BLaER1 treated with 17β-estradiol and CSF1 and Interleukin-3, amounts not matched to agents 10 nM and 100 nM (cell line): ENCODE results near the gene IRF3.
"Not testable (repeated sequence)": the region's sequence is repeated elsewhere in the genome, so short reads cannot be mapped to it uniquely, and the experiment has no call there.

ENCODE experiments used
- H3K27ac ChIP-seq, 11 experiments: shearing (Covaris generic); formaldehyde crosslinking; 2 replicates each; pipeline ENCODE4 v1.8.1; 2022
- H3K27me3 ChIP-seq, 11 experiments: shearing (Covaris generic); formaldehyde crosslinking; 2 replicates each; pipeline ENCODE4 v1.8.1; 2022
- H3K36me3 ChIP-seq, 11 experiments: shearing (Covaris generic); formaldehyde crosslinking; 2 replicates each; pipeline ENCODE4 v1.8.1; 2022
- H3K4me1 ChIP-seq, 10 experiments: shearing (Covaris generic); formaldehyde crosslinking; 2 replicates each; pipeline ENCODE4 v1.8.1; 2022
- H3K4me2 ChIP-seq, 11 experiments: shearing (Covaris generic); formaldehyde crosslinking; 2 replicates each; pipeline ENCODE4 v1.8.1; 2022
- H3K4me3 ChIP-seq, 10 experiments: shearing (Covaris generic); formaldehyde crosslinking; 2 replicates each; pipeline ENCODE4 v1.8.1; 2022
- H3K9ac ChIP-seq, 11 experiments: shearing (Covaris generic); formaldehyde crosslinking; 2 replicates each; pipeline ENCODE4 v1.8.1; 2022
- H3K9me3 ChIP-seq, 11 experiments: shearing (Covaris generic); formaldehyde crosslinking; replicated peaks in 1 of 11; 2 replicates each; pipeline ENCODE4 v1.8.1; 2022
- H4K20me1 ChIP-seq, 11 experiments: shearing (Covaris generic); formaldehyde crosslinking; 2 replicates each; pipeline ENCODE4 v1.8.1; 2022
- Cebpa-rat ChIP-seq, 11 experiments: shearing (Covaris generic); IDR thresholded peaks; 2 replicates each; pipeline ENCODE4 v1.8.1; 2022

Gene IRF3

DNA sequence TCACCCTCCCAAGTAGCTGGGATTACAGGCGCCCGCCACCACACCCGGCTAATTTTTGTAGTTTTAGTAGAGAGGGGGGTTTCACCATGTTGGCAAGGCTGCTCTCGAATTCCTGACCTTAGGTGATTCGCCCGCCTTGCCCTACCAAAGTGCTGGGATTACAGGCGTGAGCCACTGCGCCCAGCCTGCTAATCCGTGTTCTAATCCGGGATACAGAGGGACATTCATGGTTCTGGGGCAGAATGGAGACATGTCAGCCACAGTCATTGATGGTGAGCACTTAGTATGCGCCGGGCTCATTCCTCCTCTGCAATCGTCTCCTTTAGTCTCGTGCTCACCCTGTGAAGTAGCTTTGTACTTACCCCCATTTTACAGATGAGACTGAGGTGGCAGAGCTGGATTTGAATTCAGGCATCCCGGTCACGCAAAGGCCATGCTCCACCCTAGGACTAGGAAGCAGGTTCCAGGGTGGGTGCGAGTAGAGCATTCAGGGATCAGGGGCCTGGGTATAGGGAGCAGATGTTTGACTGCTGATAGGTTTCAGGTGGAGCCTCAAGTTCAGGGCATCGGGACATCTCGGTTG lies 34.0 kb downstream of the IRF3 start:
- no peak overlapping the region for H3K27ac ChIP-seq
- H3K9me3 ChIP-seq, result no peaks in the 10 kb centered on the region
- H3K27me3 ChIP-seq, result no peaks in the 10 kb centered on the region
- H3K4me2 ChIP-seq, result no peak overlapping the region
- TF ChIP-seq Cebpa-rat (IDR thresholded peaks at IDR 0.05), result no peak
- no peak overlapping the region for H3K4me3 ChIP-seq
- no peak overlapping the region for H3K9ac ChIP-seq
- peaks cover 9 to 22% (median 21%) of the 10 kb centered on the region in 10 experiments for H3K4me1 ChIP-seq
- peaks cover 33 to 59% (median 37%) of the 10 kb centered on the region in 11 experiments for H3K36me3 ChIP-seq
- H4K20me1 ChIP-seq, result peaks cover 0 to 14% (median 0%) of the 10 kb centered on the region in 11 experiments; a peak in 1 of 22 replicates

DNA sequence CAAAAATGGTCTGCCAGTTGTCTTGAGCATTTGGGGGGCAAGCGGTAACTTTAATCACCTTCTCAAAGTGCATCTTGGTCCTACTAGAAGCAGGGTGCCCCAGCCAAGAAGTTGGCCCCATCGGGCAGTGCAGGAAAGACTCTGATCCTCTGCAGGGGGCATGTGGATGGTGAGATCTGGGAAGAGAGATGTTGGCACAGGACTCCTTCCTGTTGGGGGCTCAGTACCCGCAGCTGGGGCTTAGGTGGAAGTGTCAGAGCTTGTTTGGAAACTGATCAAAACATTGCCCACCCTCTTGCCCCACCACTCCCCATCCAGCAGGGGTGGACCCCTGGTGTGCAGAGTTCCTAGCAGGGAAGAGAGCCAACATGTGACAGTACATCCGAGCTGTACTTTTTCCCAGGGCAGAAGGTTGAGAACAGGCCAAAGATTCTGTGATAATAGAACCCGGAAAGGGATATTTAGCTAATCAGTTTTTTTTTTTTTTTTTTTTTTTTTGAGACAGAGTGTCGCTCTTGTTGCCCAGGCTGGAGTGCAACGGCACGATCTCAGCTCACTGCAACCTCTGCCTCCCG lies 34.6 kb downstream of the IRF3 start:
- Histone ChIP-seq H3K4me2 (no peak overlapping the region), H3K9ac (no peak overlapping the region; a peak in 1 of 22 replicates), H3K9me3 (no peaks in the 10 kb centered on the region), H3K27ac (no peak overlapping the region), H3K27me3 (no peaks in the 10 kb centered on the region), H3K36me3 (peaks cover 38 to 58% (median 42%) of the 10 kb centered on the region in 11 experiments), H4K20me1 (peaks cover 0 to 20% (median 0%) of the 10 kb centered on the region in 11 experiments; a peak in 1 of 22 replicates), H3K4me1 (peaks cover 3 to 16% (median 15%) of the 10 kb centered on the region in 10 experiments), H3K4me3 (no peak overlapping the region)
- TF ChIP-seq Cebpa-rat (IDR thresholded peaks at IDR 0.05), result no peak

DNA sequence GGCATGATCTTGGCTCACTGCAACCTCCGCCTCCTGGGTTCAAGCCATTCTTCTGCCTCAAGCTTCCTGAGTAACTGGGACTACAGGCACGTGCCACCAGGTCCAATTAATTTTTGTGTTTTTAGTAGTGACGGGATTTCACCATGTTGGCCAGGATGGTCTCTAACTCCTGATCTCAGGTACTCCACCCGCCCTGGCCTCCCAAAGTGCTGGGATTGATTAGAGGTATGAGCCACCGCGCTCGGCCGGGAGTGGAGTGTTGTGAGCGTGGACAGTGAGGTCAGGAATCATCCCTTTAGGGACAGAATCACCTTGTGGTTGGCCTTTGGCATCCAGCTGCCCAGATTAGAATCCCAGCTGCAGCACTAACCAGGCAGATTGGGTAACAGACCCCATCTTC lies 36.0 kb downstream of the IRF3 start:
- H3K4me1 ChIP-seq, result peaks cover 0 to 2% (median under 1%) of the 10 kb centered on the region in 10 experiments; a peak in 4 of 20 replicates
- H3K36me3 ChIP-seq, result peaks cover 43 to 55% (median 48%) of the 10 kb centered on the region in 11 experiments
- H3K9me3 ChIP-seq, result no peaks in the 10 kb centered on the region
- no peak overlapping the region for H3K9ac ChIP-seq
- no peaks in the 10 kb centered on the region for H3K27me3 ChIP-seq
- no peak for TF ChIP-seq Cebpa-rat (IDR thresholded peaks at IDR 0.05)
- no peak overlapping the region for H3K27ac ChIP-seq
- no peak overlapping the region for H3K4me2 ChIP-seq
- H4K20me1 ChIP-seq, result peaks cover 0 to 28% (median 2%) of the 10 kb centered on the region in 11 experiments; a peak in 4 of 22 replicates
- no peak overlapping the region for H3K4me3 ChIP-seq

DNA sequence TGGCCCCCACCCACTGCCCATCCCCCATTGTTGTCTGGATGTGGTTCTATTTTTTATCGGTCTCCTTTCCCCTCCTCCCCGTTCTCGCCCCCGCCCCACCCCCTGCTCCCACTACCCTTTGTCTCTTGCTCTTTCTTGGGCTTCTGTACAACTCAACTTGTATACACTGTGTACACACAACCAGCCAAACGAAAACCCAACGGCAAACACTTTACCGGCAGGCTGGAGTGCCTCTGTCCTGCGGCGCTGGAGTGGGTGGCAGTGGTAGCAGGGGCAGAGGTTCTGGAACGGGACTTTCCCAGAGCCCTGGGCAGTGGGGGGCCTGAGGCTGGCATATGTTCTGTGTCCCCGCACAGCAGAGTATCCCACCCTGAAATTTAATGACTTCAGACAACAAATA lies 39.4 kb downstream of the IRF3 start:
- Histone ChIP-seq H3K4me3 (no peak overlapping the region), H3K36me3 (peaks cover 63 to 89% (median 76%) of the 10 kb centered on the region in 11 experiments), H3K9ac (no peak overlapping the region), H3K9me3 (no peaks in the 10 kb centered on the region), H3K4me2 (no peak overlapping the region), H3K27ac (no peak overlapping the region), H3K27me3 (no peaks in the 10 kb centered on the region), H3K4me1 (no peaks in the 10 kb centered on the region), H4K20me1 (peaks cover 0 to 52% (median 6%) of the 10 kb centered on the region in 11 experiments; a peak in 5 of 22 replicates)
- TF ChIP-seq Cebpa-rat (IDR thresholded peaks at IDR 0.05), result no peak

DNA sequence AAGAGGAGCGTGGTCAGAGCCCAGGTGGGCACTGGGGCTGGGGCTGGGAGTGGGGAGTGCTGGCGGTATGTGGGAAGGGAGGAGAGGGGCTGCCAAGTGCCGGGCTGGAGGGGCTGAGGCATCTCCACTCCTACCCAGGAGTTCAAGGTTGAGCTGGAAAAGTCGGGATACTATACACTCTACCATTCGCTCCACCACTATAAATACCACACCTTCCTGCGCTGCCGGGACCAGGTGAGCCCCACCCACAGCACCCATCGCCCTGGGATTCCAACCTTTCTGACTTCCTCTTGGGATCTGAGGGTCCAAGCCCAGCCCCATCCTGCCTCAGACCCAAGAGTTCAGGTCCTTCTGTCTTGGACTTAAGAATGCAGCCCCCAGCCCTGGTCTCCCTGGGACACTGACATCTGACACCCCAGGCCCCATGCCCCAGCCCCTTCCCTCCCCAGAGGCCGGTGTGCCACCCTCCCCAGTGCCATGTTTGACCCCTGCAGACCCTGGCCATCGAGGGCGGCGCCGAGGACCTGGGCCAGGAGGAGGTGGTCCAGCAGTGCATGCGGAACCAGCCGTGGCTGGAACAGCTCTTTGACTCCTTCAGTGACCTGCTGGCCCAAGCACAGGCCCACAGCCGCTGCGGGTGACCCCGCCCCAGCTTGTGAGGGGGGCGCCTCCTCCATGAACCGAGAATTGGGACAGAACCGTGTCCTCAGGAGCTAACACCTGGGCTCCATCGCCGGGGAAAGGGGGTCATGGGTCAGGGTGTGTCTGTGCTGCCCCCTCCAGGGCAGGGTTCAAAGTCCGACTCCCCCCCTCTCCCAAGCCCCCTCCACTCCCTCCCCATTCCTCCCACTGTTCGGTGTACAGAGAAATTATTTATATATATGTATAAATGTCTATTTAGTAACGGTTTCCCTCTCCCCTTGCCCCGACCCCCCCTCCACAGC lies 40.4 kb downstream of the IRF3 start:
- TF ChIP-seq Cebpa-rat (IDR thresholded peaks at IDR 0.05), result no peak
- no peaks in the 10 kb centered on the region for H3K9me3 ChIP-seq
- no peaks in the 10 kb centered on the region for H3K4me1 ChIP-seq
- no peak overlapping the region for H3K4me3 ChIP-seq
- H4K20me1 ChIP-seq, result peaks cover 0 to 53% (median 6%) of the 10 kb centered on the region in 11 experiments; a peak in 5 of 22 replicates
- H3K27ac ChIP-seq, result no peak overlapping the region
- no peaks in the 10 kb centered on the region for H3K27me3 ChIP-seq
- H3K36me3 ChIP-seq, result peaks cover 68 to 90% (median 81%) of the 10 kb centered on the region in 11 experiments
- no peak overlapping the region for H3K4me2 ChIP-seq
- H3K9ac ChIP-seq, result no peak overlapping the region

DNA sequence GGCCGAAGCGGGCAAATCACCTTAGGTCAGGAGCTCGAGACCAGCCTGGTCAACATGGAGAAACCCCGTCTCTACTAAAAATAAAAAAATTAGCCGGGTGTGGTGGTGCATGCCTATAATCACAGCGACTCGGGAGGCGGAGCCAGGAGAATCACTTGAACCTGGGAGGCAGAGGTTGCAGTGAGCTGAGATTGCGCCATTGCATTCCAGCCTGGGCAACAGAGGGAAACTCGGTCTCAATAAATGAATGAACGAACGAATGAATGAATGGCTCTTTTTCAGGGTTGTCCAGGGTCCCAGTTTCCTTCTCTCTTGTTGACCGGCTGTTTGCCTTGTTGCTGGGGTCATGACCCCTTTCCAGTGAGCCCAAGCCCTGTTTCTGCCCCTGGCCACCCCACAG lies 47.8 kb downstream of the IRF3 start:
- H3K4me3 ChIP-seq, H3K4me2 ChIP-seq, H3K27me3 ChIP-seq, H3K9ac ChIP-seq, H3K27ac ChIP-seq: not testable (repeated sequence)
- Histone ChIP-seq H3K4me1 (peaks cover 0 to 24% (median 13%) of the 10 kb centered on the region in 10 experiments; a peak in 12 of 20 replicates), H3K36me3 (peaks cover 77 to 96% (median 91%) of the 10 kb centered on the region in 11 experiments), H4K20me1 (peaks cover 17 to 75% (median 26%) of the 10 kb centered on the region in 11 experiments; a peak in 20 of 22 replicates), H3K9me3 (peaks cover 0 to 14% (median 8%) of the 10 kb centered on the region in 11 experiments; a peak in 11 of 22 replicates)

DNA sequence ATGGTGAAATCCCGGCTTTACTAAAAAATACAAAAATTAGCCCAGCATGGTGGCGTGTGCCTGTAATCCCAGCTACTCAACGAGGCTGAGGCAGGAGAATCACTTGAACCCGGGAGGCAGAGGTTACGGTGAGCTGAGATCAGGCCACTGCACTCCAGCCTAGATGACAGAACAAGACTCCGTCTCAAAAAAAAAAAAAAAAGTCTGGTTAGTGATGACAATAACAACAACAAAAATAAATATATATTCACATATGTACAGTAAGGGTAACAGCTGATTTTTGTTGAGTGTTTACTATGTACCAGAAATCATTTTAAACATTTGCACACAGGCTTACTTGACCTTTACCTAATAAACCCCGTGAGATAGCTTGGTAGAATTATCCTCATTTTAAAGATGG lies 48.7 kb downstream of the IRF3 start:
- Histone ChIP-seq H3K36me3 (peaks cover 72 to 98% (median 92%) of the 10 kb centered on the region in 11 experiments), H3K4me2 (no peak overlapping the region), H3K27me3 (no peaks in the 10 kb centered on the region), H3K4me3 (no peak overlapping the region), H4K20me1 (peaks cover 25 to 78% (median 35%) of the 10 kb centered on the region in 11 experiments; a peak in 20 of 22 replicates), H3K27ac (no peak overlapping the region), H3K9me3 (peaks cover 0 to 14% (median 8%) of the 10 kb centered on the region in 11 experiments; a peak in 11 of 22 replicates), H3K9ac (no peak overlapping the region), H3K4me1 (peaks cover 0 to 33% (median 18%) of the 10 kb centered on the region in 10 experiments; a peak in 12 of 20 replicates)
- no peak for TF ChIP-seq Cebpa-rat (IDR thresholded peaks at IDR 0.05)

DNA sequence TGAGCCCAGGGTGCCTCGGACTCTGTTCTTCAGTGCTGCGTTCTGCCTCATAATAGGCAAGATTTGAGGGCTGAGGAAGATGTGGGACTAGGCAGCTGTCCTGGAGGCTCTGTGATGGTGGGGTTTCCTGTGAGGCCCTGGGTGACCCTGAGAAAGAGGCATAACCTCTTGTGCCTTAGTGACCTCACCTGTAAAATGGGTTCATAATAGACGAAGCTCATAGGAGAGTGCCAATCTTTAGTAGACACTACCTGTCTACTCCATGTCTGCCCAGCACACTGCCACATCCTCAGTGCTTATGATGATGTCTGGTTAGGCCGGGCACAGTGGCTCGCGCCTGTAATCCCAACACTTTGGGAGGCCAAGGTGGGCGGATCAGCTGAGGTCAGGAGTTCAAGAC lies 49.1 kb downstream of the IRF3 start:
- Histone ChIP-seq H3K9me3 (peaks cover 0 to 14% (median 8%) of the 10 kb centered on the region in 11 experiments; a peak in 11 of 22 replicates), H3K4me3 (no peak overlapping the region), H3K9ac (no peak overlapping the region), H3K36me3 (peaks cover 68 to 95% (median 89%) of the 10 kb centered on the region in 11 experiments), H3K4me1 (peaks cover 0 to 38% (median 19%) of the 10 kb centered on the region in 10 experiments; a peak in 12 of 20 replicates), H4K20me1 (peaks cover 25 to 74% (median 35%) of the 10 kb centered on the region in 11 experiments; a peak in 20 of 22 replicates), H3K27ac (no peak overlapping the region), H3K27me3 (no peaks in the 10 kb centered on the region), H3K4me2 (no peak overlapping the region)
- no peak for TF ChIP-seq Cebpa-rat (IDR thresholded peaks at IDR 0.05)
